Body of pancreas (tissue), 4 donors: Measurements from ENCODE around the gene IQGAP2. TPM values are rescaled to one million over a fixed set of nuclear protein-coding genes. Genes with fewer than 3 reads are reported as not detected.

ENCODE experiments used
- ATAC-seq: fragments of 150-250 bp; one replicate; pipeline ENCODE4 v1.9.1; 2016
- DNase-seq, 4 donors: peaks; one replicate each; pipeline ENCODE4 v3.0.0-alpha.2; 2019
- H3K27ac ChIP-seq, 4 donors: fragments of 200-600 bp; sonication (generic); 1 replicate in 3 of 4; 2 replicates in 1 of 4; pipeline versions ENCODE4 v1.5.1 to v1.6.1; 2016 to 2019; ENCODE audit warnings: mild to moderate bottlenecking in 1 of 4, mixed read lengths in 1 of 4, moderate library complexity in 1 of 4
- H3K27me3 ChIP-seq, 2 donors: fragments of 200-600 bp; sonication (generic); one replicate each; pipeline ENCODE4 v1.6.0; 2016; ENCODE audit warnings: mild to moderate bottlenecking in 1 of 2
- H3K36me3 ChIP-seq, 2 donors: fragments of 200-600 bp; sonication (generic); replicated peaks in 1 of 2; 2 replicates each; pipeline ENCODE4 v1.5.1; 2016; ENCODE audit warnings: low read depth in 2 of 2; ENCODE audit not compliant: insufficient read depth in 1 of 2
- H3K4me1 ChIP-seq: fragments of 200-600 bp; sonication (generic); one replicate; pipeline ENCODE4 v1.6.0; 2016
- H3K4me3 ChIP-seq, 2 donors: fragments of 200-600 bp; sonication (generic); 1 replicate in 1 of 2; 2 replicates in 1 of 2; pipeline ENCODE4 v1.5.1; 2016 to 2019
- H3K9me3 ChIP-seq, 3 donors: fragments of 200-600 bp; sonication (generic); 1 replicate in 2 of 3; 2 replicates in 1 of 3; pipeline ENCODE4 v1.5.1; 2016
- CTCF ChIP-seq, 7 experiments: fragments of 450-650 bp in 4 of 7; fragments of 200-600 bp in 3 of 7; sonication (generic) in 3 of 7; IDR thresholded peaks; one replicate each; pipeline ENCODE4 v1.5.1; 2016 to 2019; ENCODE audit warnings: antibody characterized with exemption in 7 of 7
- POLR2A ChIP-seq, 3 donors: fragments of 450-650 bp; IDR thresholded peaks; one replicate each; pipeline ENCODE4 v1.6.1; 2016; ENCODE audit warnings: antibody characterized with exemption in 3 of 3, mild to moderate bottlenecking in 2 of 3
- WGBS, 2 donors: methylation state at CpG; one replicate each; pipeline ENCODE4 v1.1.5; 2017; 5-methylcytosine and 5-hydroxymethylcytosine counted together
- intact Hi-C: fragments of 100-400 bp; cut with DNase I; formaldehyde crosslinking; loops from one replicate; pipeline ENCODE4 v1.15.1; 2023
- total RNA-seq, 2 donors: library from RNA; depleted of rRNA; stranded (reverse); fragments of >200 nt; gene quantifications; one replicate each; pipeline ENCODE4 v1.1.0, GENCODE V29; 2016

IQGAP2 gene
- total RNA-seq, 2 donors from 2014 or later: 41.2 to 49.5 TPM

- no peaks in the 10 kb centered on the region for H3K27me3 ChIP-seq
- H3K27ac ChIP-seq: no peak overlapping the region
- no peaks in the 10 kb centered on the region for H3K9me3 ChIP-seq
- DNase-seq (no peak), ATAC-seq (no peak)
- TF ChIP-seq CTCF (IDR thresholded peaks at IDR 0.05) (no peak), POLR2A (IDR thresholded peaks at IDR 0.05) (no peak)
- intact Hi-C loops: no loop called here
- no peak overlapping the region for H3K4me3 ChIP-seq
- peaks cover 30% of the 10 kb centered on the region for H3K4me1 ChIP-seq
- no peaks in the 10 kb centered on the region for H3K36me3 ChIP-seq
Measured at GRCh38 chr5:76490960-76491359, 87.9 kb downstream of the IQGAP2 start.

GRCh38 chr5:76492819-76493189, 89.7 kb downstream of the IQGAP2 start:
- peaks cover 28% of the 10 kb centered on the region for H3K4me1 ChIP-seq
- TF ChIP-seq CTCF (IDR thresholded peaks at IDR 0.05) (no peak), POLR2A (IDR thresholded peaks at IDR 0.05) (no peak)
- DNase-seq (no peak), ATAC-seq (no peak)
- 83 to 87% methylated on average over 6 of the region's 6 CpGs for WGBS, 2 donors
- intact Hi-C loops: no loop called here
- no peak overlapping the region for H3K27ac ChIP-seq
- no peaks in the 10 kb centered on the region for H3K36me3 ChIP-seq
- no peaks in the 10 kb centered on the region for H3K9me3 ChIP-seq
- no peaks in the 10 kb centered on the region for H3K27me3 ChIP-seq
- H3K4me3 ChIP-seq: no peak overlapping the region

GRCh38 chr5:76493190-76493837, 90.2 kb downstream of the IQGAP2 start:
- Histone ChIP-seq H3K27ac (no peak overlapping the region), H3K4me1 (peaks cover 33% of the 10 kb centered on the region), H3K27me3 (no peaks in the 10 kb centered on the region), H3K4me3 (no peak overlapping the region), H3K9me3 (no peaks in the 10 kb centered on the region), H3K36me3 (no peaks in the 10 kb centered on the region)
- 66 to 68% methylated on average over 6 to 8 of the region's 8 CpGs for WGBS, 2 donors
- DNase-seq: no peak
- ATAC-seq: no peak
- intact Hi-C loops: no loop called here
- TF ChIP-seq CTCF (IDR thresholded peaks at IDR 0.05): no peak
- TF ChIP-seq POLR2A (IDR thresholded peaks at IDR 0.05): no peak

- peaks cover 38% of the 10 kb centered on the region for H3K4me1 ChIP-seq
- 77 to 81% methylated on average over 4 of the region's 4 CpGs for WGBS, 2 donors
- H3K27me3 ChIP-seq: no peaks in the 10 kb centered on the region
- intact Hi-C loops: no loop called here
- DNase-seq (no peak), ATAC-seq (no peak)
- H3K4me3 ChIP-seq: no peak overlapping the region
- H3K9me3 ChIP-seq: no peaks in the 10 kb centered on the region
- H3K27ac ChIP-seq: no peak overlapping the region
- H3K36me3 ChIP-seq: no peaks in the 10 kb centered on the region
- no peak for TF ChIP-seq POLR2A (IDR thresholded peaks at IDR 0.05)
- TF ChIP-seq CTCF (IDR thresholded peaks at IDR 0.05): no peak
Measured at GRCh38 chr5:76494201-76494600, 91.1 kb downstream of the IQGAP2 start.

- 69 to 83% methylated on average over 4 of the region's 4 CpGs for WGBS, 2 donors
- peaks cover 35% of the 10 kb centered on the region for H3K4me1 ChIP-seq
- TF ChIP-seq POLR2A (IDR thresholded peaks at IDR 0.05) (no peak), CTCF (IDR thresholded peaks at IDR 0.05) (no peak)
- ATAC-seq (no peak), DNase-seq (no peak)
- no peak overlapping the region for H3K4me3 ChIP-seq
- H3K36me3 ChIP-seq: no peaks in the 10 kb centered on the region
- H3K9me3 ChIP-seq: no peaks in the 10 kb centered on the region
- no peaks in the 10 kb centered on the region for H3K27me3 ChIP-seq
- no peak overlapping the region for H3K27ac ChIP-seq
- intact Hi-C loops: no loop called here
Measured at GRCh38 chr5:76495870-76496269, 92.8 kb downstream of the IQGAP2 start.
